GM23248 (cell line): ENCODE data around the gene RAB3C.

Experiments
- EZH2 ChIP-seq: fragments of 200-600 bp; sonication (generic); IDR thresholded peaks from 2 replicates; pipeline ENCODE4 v1.6.1; 2018; ENCODE audit warnings: antibody characterized with exemption, mild to moderate bottlenecking; ENCODE audit not compliant: insufficient read depth, poor library complexity, severe bottlenecking
- EZH2phosphoT487 ChIP-seq: fragments of 200-600 bp; sonication (generic); IDR thresholded peaks from 2 replicates; pipeline ENCODE4 v1.6.1; 2018; ENCODE audit warnings: antibody characterized with exemption, moderate library complexity, mild to moderate bottlenecking, low read depth; ENCODE audit not compliant: insufficient read depth

DNA sequence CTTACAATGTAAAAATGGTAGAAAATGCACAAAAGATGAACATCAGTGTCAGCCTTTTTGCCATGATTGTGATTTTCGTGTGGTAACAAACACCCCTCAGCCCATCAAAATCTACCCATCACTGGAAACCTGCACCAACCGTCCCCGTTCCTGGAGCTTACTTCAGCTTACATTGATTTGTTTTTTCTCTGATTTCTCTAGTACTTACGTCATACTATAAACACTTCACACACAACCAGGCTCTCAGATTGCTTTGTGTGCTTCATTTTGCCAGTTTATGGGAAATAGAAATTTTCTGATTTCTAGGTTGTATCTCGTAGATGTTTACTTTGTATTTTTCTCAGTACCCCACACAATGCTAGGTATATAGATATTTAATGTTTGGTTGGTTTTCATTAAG is 129.1 kb downstream of the RAB3C start:
- TF ChIP-seq EZH2: no peak
- no peak for TF ChIP-seq EZH2phosphoT487
